HG02840 (cell line): ENCODE data around the gene LMBRD1.
A peak's percentile ranks its signal among the peaks of the same experiment; 100 is the strongest.
"Not testable (repeated sequence)": the region's sequence is repeated elsewhere in the genome, so short reads cannot be mapped to it uniquely, and the experiment has no call there.

Source experiments
- ATAC-seq: cut with Tn5 transposase; IDR thresholded peaks from one replicate; pipeline ENCODE4 v1.9.1; 2021; ENCODE audit warnings: mild to moderate bottlenecking, moderate library complexity, moderate number of reproducible peaks; ENCODE audit not compliant: unreplicated experiment, low FRiP score

LMBRD1 gene

GRCh38 chr6:69801225-69801624 lies 4.4 kb upstream of the LMBRD1 start:
- no peak for ATAC-seq

GRCh38 chr6:69798796-69799195 lies 2.0 kb upstream of the LMBRD1 start:
- ATAC-seq, result not testable (repeated sequence)

DNA sequence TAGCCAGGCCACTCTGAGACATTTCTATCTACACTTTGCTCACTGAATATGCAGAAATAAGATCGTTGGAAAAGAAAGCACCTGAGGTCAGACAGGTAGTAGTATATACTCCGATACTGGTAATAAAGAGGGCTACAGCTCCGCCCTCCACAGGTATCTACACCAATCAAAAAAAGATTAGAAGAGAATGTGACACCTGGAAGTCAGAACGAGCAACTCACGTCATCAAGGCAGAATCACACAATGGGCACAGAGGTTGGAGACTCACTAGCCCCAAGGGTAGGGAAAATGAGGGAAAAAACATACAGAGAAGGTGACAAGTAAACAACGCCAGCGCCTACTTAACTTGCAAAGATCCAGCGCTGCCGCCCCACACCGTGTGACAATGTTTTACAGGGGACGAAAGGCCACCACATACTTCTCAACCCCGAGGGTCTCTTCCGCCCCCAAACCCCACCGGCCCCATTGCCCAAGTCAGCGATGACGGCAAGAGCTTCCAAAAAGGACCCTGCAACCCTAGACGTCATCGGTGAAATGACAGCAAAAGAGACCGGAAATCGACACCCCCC lies 653 bp downstream of the LMBRD1 start:
- ATAC-seq, result no peak

- no peak for ATAC-seq
These were observed 1.2 kb downstream of the LMBRD1 start for GRCh38 chr6:69795469-69796072.

DNA sequence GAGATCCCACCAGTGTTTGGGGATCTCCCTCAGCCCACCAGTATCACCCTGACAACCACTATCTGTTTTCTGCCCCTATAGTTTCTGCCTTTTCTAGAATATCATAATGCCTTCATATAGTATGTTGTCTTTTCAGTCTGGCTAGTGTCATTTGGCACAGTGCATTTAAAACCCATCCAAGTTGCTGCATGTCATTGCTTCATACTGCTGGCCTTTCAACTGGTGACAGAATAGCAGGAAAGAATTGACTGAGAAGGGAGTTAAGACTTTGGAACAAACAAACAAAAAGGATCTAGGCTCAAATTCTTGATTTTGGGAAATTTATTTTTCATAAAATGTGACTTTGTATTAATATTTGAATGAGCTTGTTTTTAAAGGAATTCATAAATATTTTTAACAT lies 4.5 kb downstream of the LMBRD1 start:
- no peak for ATAC-seq

GRCh38 chr6:69791065-69791471 lies 5.7 kb downstream of the LMBRD1 start:
- peak; percentile 52 for ATAC-seq

DNA sequence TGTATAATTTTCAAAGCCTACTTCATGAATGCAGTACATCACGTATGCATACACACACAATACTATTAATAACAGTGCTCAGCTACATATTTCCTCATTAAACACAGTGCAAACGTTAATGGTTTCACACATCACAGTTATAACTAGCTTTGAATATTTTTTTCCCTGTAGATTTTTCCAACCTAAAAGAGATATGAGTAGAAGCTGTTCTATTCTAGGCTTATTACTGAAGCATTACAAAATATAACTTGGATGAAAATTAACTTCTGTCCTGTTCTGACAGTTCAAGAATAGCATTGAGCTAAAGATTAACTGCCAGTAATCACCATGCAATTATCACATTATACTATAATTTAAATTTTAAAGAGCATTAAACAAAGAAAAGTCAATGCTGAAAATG lies 6.2 kb downstream of the LMBRD1 start:
- peak; percentile 20 for ATAC-seq

DNA sequence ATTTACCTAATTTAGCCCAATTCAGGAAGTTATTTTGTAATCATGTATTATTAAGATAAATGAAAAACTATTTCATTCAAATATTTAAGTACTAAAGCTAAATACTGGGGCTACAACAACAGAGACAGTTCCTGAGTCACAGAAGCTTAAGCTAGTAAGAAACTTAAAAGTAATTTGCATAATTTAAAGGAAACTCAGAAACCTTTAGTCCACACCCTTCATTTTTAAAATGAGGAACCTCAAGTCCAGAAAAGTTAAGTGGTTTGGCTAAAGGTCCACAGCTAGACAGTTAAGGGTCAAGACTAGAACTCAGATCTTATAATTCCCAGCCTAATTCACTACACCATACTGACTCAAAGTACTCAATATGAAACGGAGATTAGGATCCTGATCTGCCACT lies 7.2 kb downstream of the LMBRD1 start:
- peak; percentile 42 for ATAC-seq

GRCh38 chr6:69787436-69787835 lies 9.4 kb downstream of the LMBRD1 start:
- ATAC-seq, result not testable (repeated sequence)

GRCh38 chr6:69785697-69786096 lies 11.1 kb downstream of the LMBRD1 start:
- ATAC-seq, result no peak

- peak; percentile 66 for ATAC-seq
These were observed 12.0 kb downstream of the LMBRD1 start for GRCh38 chr6:69784595-69785377.

DNA sequence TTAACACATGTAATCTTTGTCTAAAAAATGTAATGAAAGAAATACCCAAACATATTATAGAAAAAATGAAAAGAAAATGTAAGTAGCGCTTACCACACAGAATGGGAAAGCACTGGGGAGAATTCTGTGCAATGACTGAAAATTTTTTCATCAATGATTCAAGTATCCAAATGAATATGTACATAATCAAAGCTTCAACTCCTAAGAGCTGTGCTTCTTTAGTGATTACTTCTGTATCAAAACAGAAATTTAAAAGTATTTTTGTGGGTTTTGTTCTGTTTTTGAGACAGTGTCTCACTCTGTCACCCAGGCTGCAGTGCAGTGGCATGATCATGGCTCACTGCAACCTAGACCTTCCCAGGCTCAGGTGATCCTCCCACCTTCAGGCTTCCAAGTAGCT lies 13.7 kb downstream of the LMBRD1 start:
- no peak for ATAC-seq

DNA sequence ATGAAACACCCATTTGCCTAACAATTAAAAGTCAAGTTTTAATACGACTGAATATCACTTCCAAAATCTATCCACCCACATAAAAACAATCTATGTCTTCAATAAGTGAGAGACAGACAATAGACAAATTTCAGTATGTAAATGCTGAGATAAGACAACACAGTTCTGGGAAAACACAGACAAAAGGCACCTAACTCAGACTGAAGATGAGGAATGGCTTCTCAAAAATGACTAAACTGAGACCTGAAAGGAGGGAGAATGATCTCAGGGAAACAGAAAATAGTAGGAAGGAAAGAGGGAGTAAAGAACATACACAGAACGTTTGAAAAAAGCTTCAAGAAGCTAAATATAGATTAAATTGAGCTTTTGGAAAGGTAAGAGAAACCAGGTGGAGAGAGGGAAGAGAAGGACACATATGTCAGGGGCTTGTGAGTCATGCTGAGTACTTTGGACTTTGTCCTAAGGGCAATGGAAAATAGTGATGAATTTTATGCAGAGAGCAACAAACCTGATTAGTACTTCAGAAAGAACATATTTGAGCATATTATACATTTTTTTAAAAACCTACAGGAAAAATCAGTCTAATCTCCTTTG lies 16.1 kb downstream of the LMBRD1 start:
- ATAC-seq, result no peak

DNA sequence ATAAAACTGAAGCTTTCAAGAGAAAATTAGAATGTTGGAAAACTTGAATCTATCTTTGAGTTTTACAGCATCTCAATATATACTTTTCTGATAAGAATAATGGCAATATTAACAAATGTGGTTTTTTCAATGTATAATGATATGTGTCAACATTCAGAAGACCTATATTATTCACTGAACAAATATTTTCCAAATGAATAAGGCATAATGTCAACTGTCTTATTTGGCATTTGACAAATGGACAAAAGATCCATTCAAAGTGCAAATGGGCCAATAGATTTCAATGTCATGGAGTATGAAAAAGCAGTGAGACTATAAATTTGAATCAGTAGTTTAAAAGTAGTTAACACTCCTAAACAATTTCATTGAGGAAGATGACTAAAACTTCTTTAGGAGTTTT lies 20.9 kb downstream of the LMBRD1 start:
- ATAC-seq, result no peak

DNA sequence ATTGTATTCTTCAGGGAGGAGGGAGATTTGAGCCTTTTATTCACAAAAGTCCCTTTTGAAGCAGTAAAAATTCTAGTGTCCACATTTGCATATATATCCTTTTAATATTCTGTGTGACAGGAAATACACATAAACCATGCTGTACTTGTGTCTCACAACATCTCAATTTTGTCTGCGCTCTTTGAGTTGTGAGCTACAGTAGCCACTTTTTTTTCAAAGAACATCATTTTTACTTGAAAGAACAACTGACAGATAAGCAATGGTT lies 21.3 kb downstream of the LMBRD1 start:
- no peak for ATAC-seq

DNA sequence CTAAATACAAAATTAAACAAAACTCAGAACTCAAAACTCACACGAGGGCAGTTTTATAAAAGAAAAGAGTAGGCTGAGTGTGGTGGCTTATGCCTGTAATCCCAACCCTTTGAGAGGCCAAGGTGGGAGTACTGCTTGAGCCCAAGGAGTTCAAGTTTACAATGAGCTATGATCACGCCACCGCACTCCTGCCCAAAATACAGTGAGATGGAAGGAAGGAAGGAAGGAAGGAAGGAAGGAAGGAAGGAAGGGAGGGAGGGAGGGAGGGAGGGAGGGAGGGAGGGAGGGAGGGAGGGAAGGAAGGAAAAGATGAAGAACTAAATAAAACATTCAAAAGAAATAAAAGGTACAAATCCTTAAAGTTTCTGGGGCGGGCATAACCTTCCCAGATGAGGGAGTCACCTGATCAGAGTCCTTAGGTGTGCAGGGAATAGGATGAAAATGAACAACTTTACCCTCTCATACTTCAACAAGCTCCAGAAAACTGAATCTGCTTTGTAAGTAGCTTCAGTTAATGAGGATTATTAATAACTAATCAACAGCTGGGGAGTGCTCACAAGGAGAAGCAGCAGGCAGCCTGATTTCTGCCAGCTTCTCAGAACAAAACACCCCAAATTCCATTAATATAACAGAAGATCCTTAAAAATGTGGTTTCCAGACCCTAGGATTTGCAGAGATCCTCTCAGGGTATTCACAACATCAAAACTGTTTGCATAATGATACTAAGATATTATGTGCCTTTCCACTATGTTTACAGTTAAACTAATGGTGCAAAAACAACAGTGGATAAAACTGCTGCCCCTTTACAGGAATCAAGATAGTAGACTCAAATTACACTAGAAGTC lies 21.8 kb downstream of the LMBRD1 start:
- ATAC-seq, result no peak

DNA sequence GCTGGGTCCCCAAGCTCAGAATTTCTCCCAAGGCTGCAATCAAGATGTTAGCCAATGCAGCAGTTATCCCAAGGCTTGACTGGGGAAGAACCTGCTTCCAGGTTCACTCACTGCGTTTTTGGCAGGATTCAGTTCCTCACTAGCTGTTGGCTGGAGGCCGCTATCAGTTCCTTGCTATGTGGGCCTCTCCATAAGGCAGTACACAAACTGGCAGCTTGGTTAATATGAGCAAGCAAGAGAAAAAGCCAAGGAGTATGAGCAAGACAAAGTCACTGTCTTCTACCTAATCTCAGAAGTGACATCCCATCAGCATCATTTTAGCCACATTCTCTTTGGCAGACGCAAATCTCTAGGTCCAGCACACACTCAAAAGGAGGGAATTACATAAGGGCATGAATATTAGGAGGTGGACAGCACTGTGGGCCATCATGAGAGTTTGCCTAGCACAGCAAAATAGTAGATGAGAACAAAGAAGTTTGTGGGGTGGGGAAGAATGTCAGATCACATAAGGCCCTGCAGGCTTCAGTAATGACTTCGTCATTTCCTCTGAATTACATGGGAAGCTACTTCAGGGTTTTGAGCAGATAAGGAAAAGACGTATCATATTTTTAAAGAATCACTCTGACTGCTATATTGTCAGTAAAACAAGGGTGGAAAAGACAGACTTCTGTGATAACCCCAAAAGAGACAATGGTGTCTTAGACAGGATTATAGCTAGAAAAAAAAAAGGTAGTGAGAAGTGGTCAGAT lies 25.5 kb downstream of the LMBRD1 start:
- ATAC-seq, result no peak

GRCh38 chr6:69768664-69769063 lies 28.1 kb downstream of the LMBRD1 start:
- no peak for ATAC-seq

DNA sequence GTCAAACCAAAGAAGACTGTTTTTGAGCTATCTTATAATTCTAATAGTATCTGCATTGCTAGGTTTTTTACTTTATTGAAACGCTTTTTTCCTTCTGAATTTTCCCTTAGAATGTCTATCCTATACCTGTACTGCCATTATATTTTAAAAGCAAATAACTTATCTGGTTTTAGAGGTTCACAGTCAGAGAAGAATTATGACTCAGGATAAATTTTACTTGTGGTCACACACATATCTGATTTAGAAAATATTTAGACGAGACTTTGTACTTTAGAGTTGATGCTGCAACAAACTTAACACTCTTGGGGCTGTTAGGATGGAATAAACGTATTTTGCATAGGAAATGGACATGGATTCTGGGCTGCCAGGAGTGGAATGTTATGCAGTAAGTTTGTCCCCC lies 33.0 kb downstream of the LMBRD1 start:
- no peak for ATAC-seq

- no peak for ATAC-seq
These were observed 35.0 kb downstream of the LMBRD1 start for GRCh38 chr6:69761853-69762252.
